DND-41 (cell line): ENCODE results near the gene TEX22.

Experiments used
- ATAC-seq: fragments of 200-7000 bp; cut with Tn5 transposase; 3 replicates; pipeline ENCODE4 v1.9.1; 2021; ENCODE audit warnings: low read depth; ENCODE audit not compliant: insufficient read depth
- DNase-seq: peaks from one replicate; pipeline ENCODE4 v3.0.0-alpha.2; 2020
- H2AFZ ChIP-seq: 2 replicates; pipeline ENCODE4 v1.6.0; 2012; ENCODE audit warnings: low read depth, low read length
- H3K27ac ChIP-seq: 2 replicates; pipeline ENCODE4 v1.5.1; 2012; ENCODE audit warnings: low read length, inconsistent platforms
- H3K27me3 ChIP-seq: fragments of 200-600 bp; sonication (generic); 2 replicates; pipeline ENCODE4 v1.6.0; 2012; ENCODE audit warnings: low read length, mild to moderate bottlenecking, inconsistent platforms; ENCODE audit not compliant: insufficient read depth, poor library complexity
- H3K36me3 ChIP-seq: 2 replicates; pipeline ENCODE4 v1.5.1; 2012; ENCODE audit warnings: low read length, inconsistent platforms; ENCODE audit not compliant: insufficient read depth
- H3K4me1 ChIP-seq: 2 replicates; pipeline ENCODE4 v1.5.1; 2012; ENCODE audit warnings: mild to moderate bottlenecking, low read length; ENCODE audit not compliant: insufficient read depth
- H3K4me2 ChIP-seq: 2 replicates; pipeline ENCODE4 v1.6.0; 2012; ENCODE audit warnings: mild to moderate bottlenecking, moderate library complexity, low read length, inconsistent platforms; ENCODE audit not compliant: insufficient read depth
- H3K4me3 ChIP-seq, 2 experiments: fragments of 200-600 bp in 1 of 2; shearing (Covaris generic) in 1 of 2; 2 replicates each; pipeline ENCODE4 v1.5.1; 2012 to 2016; ENCODE audit warnings: inconsistent platforms in 2 of 2, low read length in 2 of 2, mild to moderate bottlenecking in 2 of 2, low read depth in 1 of 2, moderate library complexity in 1 of 2
- H3K79me2 ChIP-seq: 2 replicates; pipeline ENCODE4 v1.6.0; 2012; ENCODE audit warnings: low read length, inconsistent platforms; ENCODE audit not compliant: insufficient read depth
- H3K9ac ChIP-seq: 2 replicates; pipeline ENCODE4 v1.6.0; 2012; ENCODE audit warnings: low read depth, mild to moderate bottlenecking, inconsistent platforms, low read length, moderate library complexity
- H3K9me3 ChIP-seq: 2 replicates; pipeline ENCODE4 v1.5.1; 2012; ENCODE audit warnings: low read length, moderate library complexity, mild to moderate bottlenecking, inconsistent platforms; ENCODE audit not compliant: insufficient read depth, severe bottlenecking
- H4K20me1 ChIP-seq: 2 replicates; pipeline ENCODE4 v1.6.0; 2012; ENCODE audit warnings: low read length; ENCODE audit not compliant: insufficient read depth
- EZH2 ChIP-seq: IDR thresholded peaks from 3 replicates; pipeline ENCODE4 v1.6.1; 2012; ENCODE audit warnings: borderline replicate concordance, low read depth, mild to moderate bottlenecking, moderate library complexity, low read length, inconsistent platforms; ENCODE audit not compliant: severe bottlenecking
- TF ChIP-seq, protein P1 (sequence below): IDR thresholded peaks from 2 replicates; pipeline ENCODE4 v1.5.1; 2012; ENCODE audit warnings: borderline replicate concordance, low read length, moderate library complexity, mild to moderate bottlenecking; ENCODE audit not compliant: poor library complexity, severe bottlenecking; ENCODE audit errors: extremely low read depth

Gene TEX22

DNA sequence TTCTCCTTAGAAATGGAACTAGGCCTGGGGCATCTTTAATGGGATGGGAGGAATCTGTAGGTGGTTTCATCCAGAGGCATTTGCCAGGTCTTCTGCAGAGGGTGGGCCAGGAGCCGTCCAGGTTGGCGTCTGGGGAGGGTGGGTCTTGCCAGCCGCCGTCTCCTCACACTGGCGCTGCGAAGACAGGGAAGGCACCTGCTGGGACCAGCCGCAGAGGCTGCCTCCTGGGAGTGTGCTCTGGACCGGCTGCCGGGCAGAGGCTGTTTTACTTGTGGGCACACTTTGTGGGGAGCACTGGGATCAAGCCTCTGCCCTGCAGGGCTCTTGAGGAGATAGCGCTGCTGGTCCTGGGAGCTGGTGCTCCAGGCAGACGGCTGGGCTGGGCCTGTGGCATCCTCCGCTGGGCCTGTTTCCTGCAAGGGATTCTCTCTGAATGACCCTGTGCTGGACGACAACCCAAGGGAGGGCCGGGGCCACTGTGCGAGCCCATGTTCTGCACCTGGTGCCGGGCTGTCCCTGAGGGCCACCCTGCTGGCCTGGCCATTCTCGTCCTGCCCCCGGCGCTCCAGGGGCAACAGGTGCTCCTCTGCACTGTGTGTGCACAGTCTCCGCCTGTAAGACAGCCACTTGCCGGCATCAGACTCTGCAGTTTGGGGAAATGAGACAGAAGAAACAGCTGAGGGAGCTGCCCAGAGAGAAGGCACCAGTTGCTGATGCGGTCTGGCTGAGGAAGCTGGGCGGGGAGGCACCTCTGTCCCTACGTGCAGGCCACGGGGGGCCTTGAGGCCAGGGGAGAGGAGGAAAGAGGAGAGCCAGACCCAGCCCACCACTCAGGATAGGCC is 10.0 kb upstream of the TEX22 start:
- Histone ChIP-seq H3K9me3 (no peaks in the 10 kb centered on the region), H3K27me3 (no peaks in the 10 kb centered on the region), H3K79me2 (no peaks in the 10 kb centered on the region), H3K4me2 (no peak overlapping the region), H3K9ac (no peak overlapping the region), H3K4me1 (no peaks in the 10 kb centered on the region), H2AFZ (no peak overlapping the region), H3K4me3 (no peak overlapping the region), H3K27ac (no peak overlapping the region), H4K20me1 (no peaks in the 10 kb centered on the region), H3K36me3 (peaks cover 29% of the 10 kb centered on the region)
- no peak for DNase-seq
- TF ChIP-seq, protein P1, sequence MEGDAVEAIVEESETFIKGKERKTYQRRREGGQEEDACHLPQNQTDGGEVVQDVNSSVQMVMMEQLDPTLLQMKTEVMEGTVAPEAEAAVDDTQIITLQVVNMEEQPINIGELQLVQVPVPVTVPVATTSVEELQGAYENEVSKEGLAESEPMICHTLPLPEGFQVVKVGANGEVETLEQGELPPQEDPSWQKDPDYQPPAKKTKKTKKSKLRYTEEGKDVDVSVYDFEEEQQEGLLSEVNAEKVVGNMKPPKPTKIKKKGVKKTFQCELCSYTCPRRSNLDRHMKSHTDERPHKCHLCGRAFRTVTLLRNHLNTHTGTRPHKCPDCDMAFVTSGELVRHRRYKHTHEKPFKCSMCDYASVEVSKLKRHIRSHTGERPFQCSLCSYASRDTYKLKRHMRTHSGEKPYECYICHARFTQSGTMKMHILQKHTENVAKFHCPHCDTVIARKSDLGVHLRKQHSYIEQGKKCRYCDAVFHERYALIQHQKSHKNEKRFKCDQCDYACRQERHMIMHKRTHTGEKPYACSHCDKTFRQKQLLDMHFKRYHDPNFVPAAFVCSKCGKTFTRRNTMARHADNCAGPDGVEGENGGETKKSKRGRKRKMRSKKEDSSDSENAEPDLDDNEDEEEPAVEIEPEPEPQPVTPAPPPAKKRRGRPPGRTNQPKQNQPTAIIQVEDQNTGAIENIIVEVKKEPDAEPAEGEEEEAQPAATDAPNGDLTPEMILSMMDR, result no peak
- TF ChIP-seq EZH2, result no peak
- no peak for ATAC-seq

- no peaks in the 10 kb centered on the region for H3K9me3 ChIP-seq
- H3K36me3 ChIP-seq, result peaks cover 23% of the 10 kb centered on the region
- no peak overlapping the region for H3K4me2 ChIP-seq
- ATAC-seq (no peak), DNase-seq (no peak)
- no peaks in the 10 kb centered on the region for H3K79me2 ChIP-seq
- no peak overlapping the region for H3K9ac ChIP-seq
- H4K20me1 ChIP-seq, result no peaks in the 10 kb centered on the region
- no peak overlapping the region for H3K4me3 ChIP-seq
- no peak overlapping the region for H3K27ac ChIP-seq
- H3K4me1 ChIP-seq, result no peaks in the 10 kb centered on the region
- no peak overlapping the region for H2AFZ ChIP-seq
- TF ChIP-seq, protein P1, result no peak
- TF ChIP-seq EZH2, result no peak
- no peaks in the 10 kb centered on the region for H3K27me3 ChIP-seq
Observed at GRCh38 chr14:105388976-105389375, 9.4 kb upstream of the TEX22 start.

- H3K36me3 ChIP-seq, result peaks cover 17% of the 10 kb centered on the region
- H3K27me3 ChIP-seq, result no peaks in the 10 kb centered on the region
- no peak overlapping the region for H3K9ac ChIP-seq
- no peaks in the 10 kb centered on the region for H4K20me1 ChIP-seq
- H3K79me2 ChIP-seq, result no peaks in the 10 kb centered on the region
- TF ChIP-seq EZH2, result no peak
- TF ChIP-seq, protein P1, result no peak
- H3K9me3 ChIP-seq, result no peaks in the 10 kb centered on the region
- no peak overlapping the region for H3K27ac ChIP-seq
- H2AFZ ChIP-seq, result no peak overlapping the region
- H3K4me3 ChIP-seq, result no peak overlapping the region
- DNase-seq, result no peak
- no peak overlapping the region for H3K4me2 ChIP-seq
- ATAC-seq, result no peak
- no peaks in the 10 kb centered on the region for H3K4me1 ChIP-seq
Observed at GRCh38 chr14:105389534-105389933, 8.8 kb upstream of the TEX22 start.
